H54 (cell line): Measurements from ENCODE around the gene TMC2.
"Not testable (repeated sequence)": the region's sequence is repeated elsewhere in the genome, so short reads cannot be mapped to it uniquely, and the experiment has no call there.

ENCODE experiments used
- DNase-seq: peaks from one replicate; pipeline ENCODE4 v3.0.0; 2011; ENCODE audit warnings: low spot score, mixed read lengths; ENCODE audit not compliant: insufficient read length
- FAIRE-seq: peaks from 3 replicates; lab custom pipeline; 2011; peaks lifted over from hg19 to GRCh38; lab: Jason Lieb, UNC
- POLR2A ChIP-seq: IDR thresholded peaks from 2 replicates; pipeline ENCODE4 v1.6.1; 2011; ENCODE audit warnings: low read depth, mild to moderate bottlenecking, low read length

Gene TMC2

GRCh38 chr20:2519115-2519809 lies 17.1 kb upstream of the TMC2 start:
- FAIRE-seq (no peak), DNase-seq (no peak)
- no peak for TF ChIP-seq POLR2A

GRCh38 chr20:2520617-2521016 lies 15.8 kb upstream of the TMC2 start:
- FAIRE-seq, result no peak
- no peak for DNase-seq
- no peak for TF ChIP-seq POLR2A

- DNase-seq (peak; percentile 23), FAIRE-seq (no peak)
- TF ChIP-seq POLR2A, result no peak
Measured at GRCh38 chr20:2521369-2522305, 14.7 kb upstream of the TMC2 start.

GRCh38 chr20:2522826-2523429 lies 13.4 kb upstream of the TMC2 start:
- DNase-seq, FAIRE-seq: not testable (repeated sequence)

- DNase-seq (peak; percentile 78), FAIRE-seq (no peak)
- no peak; the same call in 1 of the 2 replicates for TF ChIP-seq POLR2A
Measured at GRCh38 chr20:2523919-2524708, 12.3 kb upstream of the TMC2 start.

GRCh38 chr20:2524709-2525506 lies 11.5 kb upstream of the TMC2 start:
- TF ChIP-seq POLR2A, result peak; percentile 31; the same call in 1 of the 2 replicates
- DNase-seq (peak; percentile 50), FAIRE-seq (no peak)

GRCh38 chr20:2526218-2526583 lies 10.2 kb upstream of the TMC2 start:
- DNase-seq, FAIRE-seq: not testable (repeated sequence)

- no peak for DNase-seq
- FAIRE-seq, result no peak
- TF ChIP-seq POLR2A, result no peak
Measured at GRCh38 chr20:2527762-2528161, 8.6 kb upstream of the TMC2 start.

GRCh38 chr20:2528671-2529271 lies 7.6 kb upstream of the TMC2 start:
- FAIRE-seq (no peak), DNase-seq (no peak)
- TF ChIP-seq POLR2A, result no peak

GRCh38 chr20:2533118-2533517 lies 3.3 kb upstream of the TMC2 start:
- FAIRE-seq (no peak), DNase-seq (no peak)
- no peak for TF ChIP-seq POLR2A

- FAIRE-seq, result no peak
- no peak for TF ChIP-seq POLR2A
- DNase-seq, result no peak
Measured at GRCh38 chr20:2535711-2536559, 438 bp upstream of the TMC2 start.
